Mesodermal cell (in vitro differentiated cells): ENCODE results near the gene RAVER1. TPM values are rescaled to one million over a fixed set of nuclear protein-coding genes. Genes with fewer than 3 reads are reported as not detected.
"Not testable (repeated sequence)": the region's sequence is repeated elsewhere in the genome, so short reads cannot be mapped to it uniquely, and the experiment has no call there.

Experiments used
- H3K27ac ChIP-seq: 2 replicates; pipeline ENCODE4 v1.7.0; 2013; ENCODE audit warnings: mild to moderate bottlenecking, low read depth, low read length, moderate library complexity; ENCODE audit not compliant: severe bottlenecking
- H3K36me3 ChIP-seq: 2 replicates; pipeline ENCODE4 v1.7.1; 2013; ENCODE audit warnings: mild to moderate bottlenecking, low read length, moderate library complexity; ENCODE audit not compliant: control insufficient read depth, insufficient read depth
- H3K4me1 ChIP-seq: one replicate; pipeline ENCODE4 v1.7.1; 2013; ENCODE audit warnings: mild to moderate bottlenecking, low read length; ENCODE audit not compliant: insufficient read depth, control insufficient read depth, poor library complexity, severe bottlenecking
- H3K4me3 ChIP-seq: 2 replicates; pipeline ENCODE4 v1.7.0; 2013; ENCODE audit warnings: low read length, control low read depth, mild to moderate bottlenecking; ENCODE audit not compliant: insufficient read depth, poor library complexity, severe bottlenecking; ENCODE audit errors: extremely low read depth
- H3K9me3 ChIP-seq: 2 replicates; pipeline ENCODE4 v1.7.1; 2013; ENCODE audit warnings: mild to moderate bottlenecking, low read length, moderate library complexity; ENCODE audit not compliant: control insufficient read depth
- WGBS, 2 experiments: methylation state at CpG; one replicate each; pipeline ENCODE4 v1.1.5; 2013; ENCODE audit warnings: missing lambda C conversion rate in 2 of 2; ENCODE audit not compliant: insufficient coverage in 2 of 2; 5-methylcytosine and 5-hydroxymethylcytosine counted together
- polyA plus RNA-seq, 2 experiments: library from polyadenylated mRNA; stranded (reverse); fragments of 50-300 nt; gene quantifications; one replicate each; pipeline ENCODE4 v1.2.3, GENCODE V29; 2013

The RAVER1 gene
- 25.5 TPM for polyA plus RNA-seq (2013, experiment 1 of 2)
- polyA plus RNA-seq (2013, experiment 2 of 2) = 21.7 TPM

- 0% methylated on average over 42 to 58 of the region's 82 CpGs for WGBS, 2 experiments
- peak within 1 kb of the TSS; percentile 81 for H3K4me3 ChIP-seq
- peaks cover 32% of the 10 kb centered on the region for H3K36me3 ChIP-seq
- H3K27ac ChIP-seq = peak within 1 kb of the TSS; percentile 96
- peaks cover 4% of the 10 kb centered on the region for H3K4me1 ChIP-seq
- no peaks in the 10 kb centered on the region for H3K9me3 ChIP-seq
These were observed at the start of gene RAVER1 for GRCh38 chr19:10332965-10333757. Gene RAVER1, minus strand, starts transcription at chr19:10333529. Its CDS starts 22 bp downstream, at chr19:10333507.

DNA sequence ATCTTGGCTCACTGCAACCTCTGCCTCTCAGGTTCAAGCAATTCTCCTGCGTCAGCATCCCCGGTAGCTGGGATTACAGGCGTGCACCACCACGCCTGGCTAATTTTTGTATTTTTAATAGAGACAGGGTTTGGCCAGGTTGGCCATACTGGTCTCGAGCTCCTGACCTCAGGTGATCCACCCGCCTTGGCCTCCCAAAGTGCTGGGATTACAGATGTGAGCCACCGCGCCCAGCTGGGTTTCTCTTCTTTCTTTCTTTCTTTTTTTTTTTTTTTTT is 49.8 kb upstream of the RAVER1 start:
- not testable (repeated sequence) for H3K36me3 ChIP-seq, H3K27ac ChIP-seq, H3K9me3 ChIP-seq, H3K4me1 ChIP-seq, H3K4me3 ChIP-seq
- WGBS, 2 experiments = 95 to 100% methylated on average over 3 to 4 of the region's 8 CpGs

- no peak within 1 kb of the TSS for H3K27ac ChIP-seq
- H3K4me1 ChIP-seq = no peaks in the 10 kb centered on the region
- H3K4me3 ChIP-seq = peak within 1 kb of the TSS; percentile 83
- no peaks in the 10 kb centered on the region for H3K9me3 ChIP-seq
- H3K36me3 ChIP-seq = peaks cover 18% of the 10 kb centered on the region
- WGBS, 2 experiments = 0% methylated on average over 54 to 56 of the region's 58 CpGs
These were observed 47.2 kb upstream of the RAVER1 start, which contains the start of gene TYK2 for GRCh38 chr19:10380313-10381102. Gene TYK2, minus strand, starts transcription at chr19:10380572. Its CDS starts 2,166 bp downstream, at chr19:10378406.

GRCh38 chr19:10379880-10380312 is 46.6 kb upstream of the RAVER1 start:
- H3K9me3 ChIP-seq = no peaks in the 10 kb centered on the region
- no peaks in the 10 kb centered on the region for H3K4me1 ChIP-seq
- H3K4me3 ChIP-seq = peak overlapping the region; percentile 83
- peaks cover 24% of the 10 kb centered on the region for H3K36me3 ChIP-seq
- WGBS, 2 experiments = 3% methylated on average over 6 to 9 of the region's 10 CpGs
- no peak overlapping the region for H3K27ac ChIP-seq

- WGBS, 2 experiments = 91 to 97% methylated on average over 7 of the region's 8 CpGs
- H3K36me3 ChIP-seq = peaks cover 31% of the 10 kb centered on the region
- no peaks in the 10 kb centered on the region for H3K9me3 ChIP-seq
- H3K4me3 ChIP-seq = no peak overlapping the region
- no peak overlapping the region for H3K27ac ChIP-seq
- no peaks in the 10 kb centered on the region for H3K4me1 ChIP-seq
These were observed 44.8 kb upstream of the RAVER1 start for GRCh38 chr19:10378124-10378523.

DNA sequence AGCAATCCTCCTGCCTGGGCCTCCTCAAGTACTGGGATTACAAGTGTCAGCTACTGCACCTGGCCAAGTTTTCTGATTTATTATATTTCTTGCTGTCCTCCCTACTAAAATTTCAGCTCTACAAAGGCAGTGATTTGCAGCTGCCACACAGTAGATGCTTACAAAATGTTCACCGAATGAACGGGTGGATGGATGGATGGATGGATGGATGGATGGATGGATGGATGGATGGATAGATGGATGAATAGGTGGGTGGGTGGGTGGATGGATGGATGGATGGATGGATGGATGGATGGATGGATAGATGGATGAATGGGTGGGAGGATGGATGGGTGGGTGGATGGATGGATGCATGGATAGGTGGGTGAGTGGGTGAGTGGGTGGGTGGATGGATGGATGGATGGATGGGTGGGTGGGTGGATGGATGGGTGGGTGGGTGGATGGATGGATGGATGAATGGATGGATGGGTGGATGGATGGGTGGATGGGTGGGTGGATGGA is 43.9 kb upstream of the RAVER1 start:
- H3K27ac ChIP-seq, H3K4me3 ChIP-seq, H3K9me3 ChIP-seq, H3K4me1 ChIP-seq: not testable (repeated sequence)
- WGBS, 2 experiments = 100% methylated on average over 2 of the region's 2 CpGs; no CpG with 5 or more reads in 1 of the 2 experiments
- H3K36me3 ChIP-seq = peaks cover 37% of the 10 kb centered on the region

DNA sequence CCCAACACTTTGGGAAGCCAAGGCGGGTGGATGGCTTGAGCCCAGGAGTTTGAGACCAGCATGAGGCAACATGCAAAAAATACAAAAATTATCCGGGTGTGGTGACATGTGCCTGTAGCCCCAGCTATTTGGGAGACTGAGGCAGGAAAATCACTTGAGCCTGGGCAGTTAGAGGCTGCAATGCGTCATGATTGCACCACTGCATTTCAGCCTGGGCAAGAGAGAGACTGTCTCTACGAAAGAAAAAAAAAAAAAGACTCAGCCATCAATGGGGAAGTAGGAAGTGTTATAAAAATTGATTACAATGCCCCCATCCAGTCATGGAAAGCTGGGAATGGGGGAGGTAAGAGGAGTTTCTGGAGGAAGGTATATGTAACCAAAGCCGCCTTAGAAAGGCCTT is 41.6 kb upstream of the RAVER1 start:
- Histone ChIP-seq H3K9me3 (no peaks in the 10 kb centered on the region), H3K27ac (no peak overlapping the region), H3K4me3 (no peak overlapping the region), H3K4me1 (no peaks in the 10 kb centered on the region), H3K36me3 (peaks cover 45% of the 10 kb centered on the region)
- 97 to 98% methylated on average over 4 of the region's 5 CpGs for WGBS, 2 experiments

GRCh38 chr19:10372690-10373089 is 39.4 kb upstream of the RAVER1 start:
- peaks cover 54% of the 10 kb centered on the region for H3K36me3 ChIP-seq
- no peak overlapping the region for H3K4me3 ChIP-seq
- H3K4me1 ChIP-seq = no peaks in the 10 kb centered on the region
- no peak overlapping the region for H3K27ac ChIP-seq
- 88 to 100% methylated on average over 2 to 3 of the region's 3 CpGs for WGBS, 2 experiments
- H3K9me3 ChIP-seq = no peaks in the 10 kb centered on the region

DNA sequence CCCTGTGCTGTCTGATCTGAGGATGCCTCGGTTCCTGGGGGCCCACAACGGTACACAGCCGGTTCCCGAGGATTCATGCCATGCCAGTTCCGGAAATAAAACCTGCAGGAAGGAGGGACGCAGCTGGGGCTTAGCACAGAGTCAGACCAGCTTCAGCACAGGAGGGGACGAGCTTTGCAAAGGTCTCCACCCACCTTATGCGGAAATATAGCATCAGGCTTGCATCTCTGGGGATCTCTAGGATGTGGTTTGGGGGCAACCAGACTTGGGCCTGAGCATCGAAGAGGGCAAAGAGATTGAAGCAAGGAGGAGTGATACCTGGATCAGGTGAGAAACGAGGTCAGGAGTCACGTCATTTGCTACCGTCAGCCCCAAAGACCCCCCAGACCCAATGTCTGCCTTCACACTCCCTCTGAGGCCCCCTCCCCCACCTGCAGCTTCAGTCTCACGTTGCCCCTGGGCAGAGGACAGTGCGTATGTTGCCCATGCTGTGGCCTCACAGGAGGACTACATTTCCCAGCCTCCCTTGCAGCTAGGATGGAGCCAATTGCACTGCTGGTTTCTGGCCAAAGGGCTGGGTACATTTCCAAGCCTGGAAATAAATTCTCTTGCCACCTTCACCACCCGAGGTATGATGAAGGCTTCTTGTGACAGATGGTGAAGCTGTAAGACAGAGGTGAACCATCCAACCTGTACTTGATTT is 34.9 kb upstream of the RAVER1 start:
- no peaks in the 10 kb centered on the region for H3K9me3 ChIP-seq
- peaks cover 71% of the 10 kb centered on the region for H3K36me3 ChIP-seq
- no peak overlapping the region for H3K4me3 ChIP-seq
- 96% methylated on average over 14 to 15 of the region's 15 CpGs for WGBS, 2 experiments
- no peaks in the 10 kb centered on the region for H3K4me1 ChIP-seq
- H3K27ac ChIP-seq = no peak overlapping the region

DNA sequence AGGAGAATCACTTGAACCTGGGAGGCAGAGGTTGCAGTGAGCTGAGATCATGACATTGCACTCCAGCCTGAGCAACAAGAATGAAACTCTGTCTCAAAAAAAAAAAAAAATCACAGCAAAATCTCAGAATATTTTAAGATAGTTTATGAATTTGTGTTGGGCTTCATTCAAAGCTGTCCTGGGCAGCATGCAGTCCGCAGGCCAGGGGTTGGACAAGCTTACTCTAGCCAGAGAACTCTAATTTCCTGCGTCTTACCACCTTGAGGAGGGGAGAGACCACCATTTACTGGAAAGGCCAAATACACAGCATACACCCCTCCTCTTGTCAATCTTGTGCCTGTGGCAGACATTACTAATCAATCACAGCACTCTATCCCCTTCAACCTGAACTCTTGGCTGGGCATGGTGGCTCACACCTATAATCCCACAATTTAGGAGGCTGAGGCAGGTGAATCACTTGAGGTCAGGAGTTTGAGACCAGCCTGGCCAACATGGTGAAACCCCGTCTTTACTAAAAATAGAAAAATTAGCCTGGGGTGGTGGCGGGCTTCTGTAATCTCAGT is 33.7 kb upstream of the RAVER1 start:
- peaks cover 73% of the 10 kb centered on the region for H3K36me3 ChIP-seq
- 88 to 97% methylated on average over 4 of the region's 4 CpGs for whole genome bisulfite sequencing, 2 experiments

More for the DNA sequence above, 33.7 kb upstream of the RAVER1 start:
- H3K9me3 ChIP-seq, H3K27ac ChIP-seq, H3K4me3 ChIP-seq, H3K4me1 ChIP-seq: not testable (repeated sequence)
